Neural progenitor cell (in vitro differentiated cells): ENCODE data around the gene CASP9.

Experiments
- CTCF ChIP-seq: fragments of 200-600 bp; sonication (generic); IDR thresholded peaks from 2 replicates; pipeline ENCODE4 v1.5.1; 2017; ENCODE audit warnings: antibody characterized with exemption, mild to moderate bottlenecking
- EZH2 ChIP-seq: fragments of 200-600 bp; sonication (generic); IDR thresholded peaks from 2 replicates; pipeline ENCODE4 v1.6.1; 2017; ENCODE audit warnings: antibody characterized with exemption, mild to moderate bottlenecking, moderate library complexity
- EZH2phosphoT487 ChIP-seq: fragments of 200-600 bp; sonication (generic); IDR thresholded peaks from 2 replicates; pipeline ENCODE4 v1.6.1; 2017; ENCODE audit warnings: antibody characterized with exemption

- TF ChIP-seq CTCF (no peak), EZH2 (no peak), EZH2phosphoT487 (no peak)
Measured at GRCh38 chr1:15455522-15455921, 68.5 kb downstream of the CASP9 start.
